Adipocyte (in vitro differentiated cells): ENCODE measurements around the gene CD9.
A peak's percentile ranks its signal among the peaks of the same experiment; 100 is the strongest.

ENCODE experiments used
- DNase-seq: peaks from one replicate; pipeline ENCODE4 v3.0.0-alpha.2; 2015; ENCODE audit warnings: low read depth
- H3K27me3 ChIP-seq: replicated peaks from 2 replicates; pipeline ENCODE4 v1.7.0; 2013; ENCODE audit warnings: mild to moderate bottlenecking, low read length, moderate library complexity; ENCODE audit not compliant: control insufficient read depth, insufficient read depth
- H3K36me3 ChIP-seq: 2 replicates; pipeline ENCODE4 v1.7.0; 2013; ENCODE audit warnings: low read length, mild to moderate bottlenecking, moderate library complexity; ENCODE audit not compliant: control insufficient read depth, insufficient read depth, severe bottlenecking
- H3K4me1 ChIP-seq: 2 replicates; pipeline ENCODE4 v1.7.0; 2013; ENCODE audit warnings: mild to moderate bottlenecking, low read length, moderate library complexity; ENCODE audit not compliant: control insufficient read depth, insufficient read depth
- H3K4me3 ChIP-seq: 2 replicates; pipeline ENCODE4 v1.7.0; 2013; ENCODE audit warnings: mild to moderate bottlenecking, low read length, moderate library complexity
- H3K9ac ChIP-seq: 2 replicates; pipeline ENCODE4 v1.7.0; 2013; ENCODE audit warnings: mild to moderate bottlenecking, low read length, moderate library complexity
- H3K9me3 ChIP-seq: 2 replicates; pipeline ENCODE4 v1.7.0; 2013; ENCODE audit warnings: mild to moderate bottlenecking, low read length, moderate library complexity; ENCODE audit not compliant: control insufficient read depth

Gene CD9

DNA sequence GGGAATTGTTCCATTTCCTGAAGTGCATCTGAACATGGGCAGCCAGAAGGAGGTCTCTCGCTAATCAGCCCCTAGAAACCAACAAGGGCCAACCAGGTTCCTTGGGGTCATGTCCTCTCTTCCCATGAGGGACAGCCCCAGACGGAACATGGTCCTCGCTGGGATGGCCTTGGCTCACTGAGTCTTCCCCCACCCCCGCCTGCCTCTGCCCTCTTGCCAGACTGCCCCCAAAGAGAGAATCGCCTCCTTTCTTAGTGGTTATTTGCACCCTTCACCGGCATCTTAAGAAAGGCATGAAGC lies 36.4 kb downstream of the CD9 start:
- H3K27me3 ChIP-seq: no peaks in the 10 kb centered on the region
- H3K4me1 ChIP-seq: peaks cover 7% of the 10 kb centered on the region
- DNase-seq: no peak
- H3K9ac ChIP-seq: no peak overlapping the region
- H3K4me3 ChIP-seq: no peak overlapping the region
- H3K9me3 ChIP-seq: no peaks in the 10 kb centered on the region
- H3K36me3 ChIP-seq: peaks cover 19% of the 10 kb centered on the region

DNA sequence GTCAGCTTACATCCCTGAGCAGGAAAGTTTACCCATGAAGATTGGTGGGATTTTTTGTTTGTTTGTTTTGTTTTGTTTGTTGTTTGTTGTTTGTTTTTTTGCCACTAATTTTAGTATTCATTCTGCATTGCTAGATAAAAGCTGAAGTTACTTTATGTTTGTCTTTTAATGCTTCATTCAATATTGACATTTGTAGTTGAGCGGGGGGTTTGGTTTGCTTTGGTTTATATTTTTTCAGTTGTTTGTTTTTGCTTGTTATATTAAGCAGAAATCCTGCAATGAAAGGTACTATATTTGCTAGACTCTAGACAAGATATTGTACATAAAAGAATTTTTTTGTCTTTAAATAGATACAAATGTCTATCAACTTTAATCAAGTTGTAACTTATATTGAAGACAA lies 37.6 kb downstream of the CD9 start:
- H3K4me1 ChIP-seq: no peaks in the 10 kb centered on the region
- H3K36me3 ChIP-seq: peaks cover 19% of the 10 kb centered on the region
- no peaks in the 10 kb centered on the region for H3K9me3 ChIP-seq
- no peak overlapping the region for H3K9ac ChIP-seq
- H3K27me3 ChIP-seq: no peaks in the 10 kb centered on the region
- DNase-seq: no peak
- H3K4me3 ChIP-seq: no peak overlapping the region

DNA sequence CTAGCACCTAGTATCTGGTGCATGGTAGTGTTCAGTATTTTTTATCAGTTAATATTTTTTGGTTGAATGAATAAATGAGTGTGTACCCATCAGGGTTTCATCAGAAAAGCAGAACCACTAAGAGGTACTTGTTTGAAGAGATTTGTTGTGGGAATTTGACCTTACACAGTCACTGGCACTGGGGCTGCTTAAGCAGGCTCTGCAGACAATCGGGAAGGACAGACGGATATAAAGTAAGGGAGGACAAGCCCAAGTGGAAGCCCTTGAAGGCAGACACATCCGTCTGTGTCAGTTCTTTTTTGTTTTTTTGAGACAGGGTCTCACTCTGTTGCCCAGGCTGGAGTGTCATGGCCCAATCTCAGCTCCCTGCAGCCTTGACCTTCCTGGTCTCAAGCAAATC lies 38.7 kb downstream of the CD9 start:
- no peak overlapping the region for H3K9ac ChIP-seq
- no peak overlapping the region for H3K4me3 ChIP-seq
- DNase-seq: no peak

DNA sequence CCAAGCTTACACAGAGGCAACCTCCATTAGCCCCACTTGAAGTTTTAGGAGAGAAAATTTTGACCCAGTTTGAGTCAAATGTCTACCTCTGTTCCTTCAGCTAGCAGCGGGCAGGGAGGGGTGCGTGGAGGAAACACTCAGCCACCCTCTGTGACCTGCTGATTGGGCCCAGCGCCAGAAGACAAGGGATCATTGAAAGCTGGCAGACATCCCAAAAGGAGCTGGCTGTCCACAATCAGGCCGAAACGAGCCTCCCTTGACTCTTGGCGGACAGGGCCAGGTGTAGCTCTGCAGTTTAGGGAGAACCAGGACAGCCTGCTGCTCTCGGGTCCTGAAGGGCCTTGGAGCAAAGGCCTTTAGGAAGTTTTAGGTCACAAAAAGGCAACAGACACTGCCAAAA lies 41.3 kb downstream of the CD9 start:
- H3K4me3 ChIP-seq: no peak overlapping the region
- H3K9ac ChIP-seq: no peak overlapping the region
- no peaks in the 10 kb centered on the region for H3K4me1 ChIP-seq
- no peak for DNase-seq
- no peaks in the 10 kb centered on the region for H3K27me3 ChIP-seq
- H3K9me3 ChIP-seq: no peaks in the 10 kb centered on the region
- peaks cover 6% of the 10 kb centered on the region for H3K36me3 ChIP-seq

More for the DNA sequence above, 38.7 kb downstream of the CD9 start:
- H3K4me1 ChIP-seq: no peaks in the 10 kb centered on the region
- H3K36me3 ChIP-seq: peaks cover 19% of the 10 kb centered on the region
- no peaks in the 10 kb centered on the region for H3K27me3 ChIP-seq
- no peaks in the 10 kb centered on the region for H3K9me3 ChIP-seq

DNA sequence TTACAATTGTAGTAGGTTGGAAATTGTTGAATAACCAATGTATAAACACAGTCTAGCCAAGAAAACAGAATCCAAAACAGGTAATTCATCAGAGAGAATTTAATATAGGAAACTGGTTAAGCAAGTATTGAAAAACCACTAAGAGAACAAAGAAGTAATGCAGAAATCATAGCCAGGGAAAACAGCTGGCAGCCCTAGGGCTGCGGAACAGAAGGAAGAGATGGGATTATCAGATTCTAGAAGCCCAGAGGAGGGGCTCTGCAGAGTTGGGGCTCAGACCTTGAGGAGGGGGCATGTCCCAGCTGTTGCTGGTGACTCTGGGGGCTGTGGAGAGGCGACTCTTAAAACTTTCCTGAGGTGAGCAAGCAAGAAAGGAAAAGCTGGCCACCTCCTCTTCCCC lies 49.4 kb downstream of the CD9 start:
- Histone ChIP-seq H3K4me3 (no peak overlapping the region), H3K9ac (no peak overlapping the region), H3K4me1 (peaks cover 15% of the 10 kb centered on the region), H3K9me3 (no peaks in the 10 kb centered on the region), H3K36me3 (no peaks in the 10 kb centered on the region), H3K27me3 (no peaks in the 10 kb centered on the region)
- DNase-seq: no peak

DNA sequence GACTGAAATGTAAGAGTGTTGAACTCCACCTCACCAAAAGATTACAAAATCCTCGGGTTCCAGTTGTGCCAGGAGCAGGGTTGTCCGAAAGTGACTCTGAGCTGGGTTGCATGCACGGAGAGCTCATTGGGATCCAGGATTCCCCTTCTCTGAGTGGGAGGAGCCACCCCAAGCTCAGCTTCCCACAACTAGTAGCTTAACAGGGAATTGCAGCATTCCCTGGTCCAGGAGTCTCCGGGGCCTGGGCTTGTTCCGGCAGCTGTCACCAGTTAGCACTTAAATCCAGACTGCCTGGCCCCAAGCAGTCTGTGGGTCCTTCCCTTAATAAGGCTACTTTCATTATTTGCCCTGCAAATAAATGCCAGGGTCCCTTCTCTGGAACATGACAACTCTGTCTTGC lies 50.1 kb downstream of the CD9 start:
- Histone ChIP-seq H3K4me1 (peaks cover 15% of the 10 kb centered on the region), H3K9ac (peak overlapping the region; percentile 16), H3K27me3 (no peaks in the 10 kb centered on the region), H3K9me3 (no peaks in the 10 kb centered on the region), H3K4me3 (no peak overlapping the region), H3K36me3 (no peaks in the 10 kb centered on the region)
- peak; percentile 34 for DNase-seq

DNA sequence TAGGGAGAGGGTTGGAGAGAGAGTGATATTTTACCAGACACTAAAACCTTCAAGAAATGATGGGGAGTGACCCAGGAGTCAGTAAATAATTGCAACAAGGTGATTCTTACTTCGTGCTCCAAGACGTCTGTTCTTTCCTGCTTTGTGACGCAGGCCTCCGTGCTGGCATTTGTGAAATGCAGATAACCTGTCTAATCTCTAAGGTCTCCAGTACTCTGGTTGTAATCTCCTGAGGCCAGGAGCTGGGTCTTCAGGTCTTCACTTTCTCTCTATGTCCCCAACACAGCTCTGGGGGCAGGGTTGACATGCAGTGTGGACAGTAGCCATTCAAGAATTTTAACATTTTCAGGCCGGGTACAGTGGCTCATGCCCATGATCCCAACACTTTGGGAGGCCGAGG lies 53.1 kb downstream of the CD9 start:
- H3K27me3 ChIP-seq: no peaks in the 10 kb centered on the region
- peaks cover 15% of the 10 kb centered on the region for H3K4me1 ChIP-seq
- no peak overlapping the region for H3K9ac ChIP-seq
- H3K4me3 ChIP-seq: no peak overlapping the region
- H3K9me3 ChIP-seq: peaks cover 5% of the 10 kb centered on the region
- no peaks in the 10 kb centered on the region for H3K36me3 ChIP-seq
- DNase-seq: no peak

DNA sequence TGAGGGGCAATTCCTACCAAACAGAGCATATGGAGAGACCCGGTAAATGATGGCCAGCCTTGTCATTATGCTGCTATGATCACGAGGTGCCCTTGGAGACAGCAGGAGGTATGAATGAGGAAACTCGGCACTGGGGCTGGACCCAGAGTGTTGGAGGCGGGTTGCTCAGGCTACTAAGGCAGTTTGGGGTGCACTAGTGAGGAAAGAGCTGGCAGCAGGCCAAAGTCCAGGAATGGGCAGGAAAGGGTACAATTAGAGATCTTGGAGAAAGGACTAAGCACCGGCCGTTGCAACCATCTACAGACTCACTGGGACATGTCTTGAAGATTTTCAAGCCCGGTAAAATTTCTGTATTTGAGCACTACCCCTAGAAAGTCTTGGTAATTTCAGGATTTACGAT lies 54.3 kb downstream of the CD9 start:
- no peak for DNase-seq

DNA sequence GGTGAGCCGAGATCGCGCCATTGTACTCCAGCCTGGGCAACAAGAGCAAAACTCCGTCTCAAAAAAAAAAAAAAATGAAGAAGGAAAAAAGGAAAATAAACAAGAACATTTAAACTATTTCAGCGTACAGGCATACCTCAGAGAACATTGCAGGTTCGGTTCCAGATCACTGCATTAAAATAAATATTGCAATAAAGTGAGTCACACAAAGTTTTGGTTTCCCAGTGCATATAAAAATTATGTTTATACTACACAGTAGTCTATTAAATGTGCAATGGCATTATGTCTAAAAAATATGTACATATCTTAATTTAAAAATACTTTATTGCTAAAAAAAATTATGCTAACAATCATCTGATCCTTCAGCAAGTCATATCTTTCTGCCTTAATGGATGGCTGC lies 56.8 kb downstream of the CD9 start:
- Histone ChIP-seq H3K9me3 (peaks cover 10% of the 10 kb centered on the region), H3K36me3 (no peaks in the 10 kb centered on the region), H3K4me1 (no peaks in the 10 kb centered on the region), H3K27me3 (peaks cover 6% of the 10 kb centered on the region), H3K4me3 (no peak overlapping the region), H3K9ac (no peak overlapping the region)
- DNase-seq: no peak

More for the DNA sequence above, 54.3 kb downstream of the CD9 start:
- Histone ChIP-seq H3K36me3 (no peaks in the 10 kb centered on the region), H3K4me1 (peaks cover 13% of the 10 kb centered on the region), H3K9ac (no peak overlapping the region), H3K4me3 (no peak overlapping the region), H3K9me3 (peaks cover 10% of the 10 kb centered on the region), H3K27me3 (no peaks in the 10 kb centered on the region)

DNA sequence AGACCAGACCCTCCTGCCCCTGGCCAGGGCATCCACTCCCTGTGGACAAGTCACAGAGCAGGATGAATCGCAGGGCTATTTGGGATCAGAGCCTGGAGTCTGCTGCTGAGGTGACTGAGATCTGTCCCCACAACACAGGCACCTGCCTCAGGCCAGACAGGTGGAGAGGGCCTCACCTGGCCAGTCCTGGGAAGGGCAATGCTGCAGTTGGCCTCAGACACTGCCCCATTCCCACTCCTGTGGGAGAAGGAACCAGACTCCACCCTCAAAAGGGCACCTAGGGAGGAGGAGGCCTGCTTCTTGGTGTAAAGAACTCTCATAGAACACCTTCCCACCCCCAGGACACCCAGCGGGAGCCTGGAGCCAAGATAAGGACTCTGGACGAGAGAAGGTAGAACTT lies 62.0 kb downstream of the CD9 start:
- Histone ChIP-seq H3K4me3 (no peak overlapping the region), H3K9me3 (peaks cover 10% of the 10 kb centered on the region), H3K9ac (no peak overlapping the region), H3K27me3 (peaks cover 17% of the 10 kb centered on the region), H3K36me3 (no peaks in the 10 kb centered on the region), H3K4me1 (no peaks in the 10 kb centered on the region)
- DNase-seq: no peak

DNA sequence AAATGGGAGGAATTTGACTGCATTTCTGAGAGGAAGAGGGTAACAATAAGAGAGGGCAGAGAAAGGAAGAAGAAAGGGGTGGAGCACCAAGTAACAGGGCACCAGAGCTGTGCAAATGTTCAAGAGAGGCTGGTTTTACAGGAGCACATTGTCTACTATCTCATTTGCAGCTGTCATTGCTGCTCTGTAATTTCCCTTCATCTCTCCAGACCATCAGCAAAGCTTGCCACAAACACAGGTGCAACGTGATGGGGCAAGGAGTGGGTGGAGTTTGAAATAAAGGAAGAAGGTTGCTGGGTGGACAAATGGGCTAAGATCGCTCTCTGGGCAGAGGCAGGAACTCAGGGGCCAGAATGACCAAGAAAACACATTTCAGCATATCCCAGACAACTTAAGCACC lies 62.4 kb downstream of the CD9 start:
- Histone ChIP-seq H3K36me3 (no peaks in the 10 kb centered on the region), H3K9me3 (peaks cover 10% of the 10 kb centered on the region)
- no peak for DNase-seq

DNA sequence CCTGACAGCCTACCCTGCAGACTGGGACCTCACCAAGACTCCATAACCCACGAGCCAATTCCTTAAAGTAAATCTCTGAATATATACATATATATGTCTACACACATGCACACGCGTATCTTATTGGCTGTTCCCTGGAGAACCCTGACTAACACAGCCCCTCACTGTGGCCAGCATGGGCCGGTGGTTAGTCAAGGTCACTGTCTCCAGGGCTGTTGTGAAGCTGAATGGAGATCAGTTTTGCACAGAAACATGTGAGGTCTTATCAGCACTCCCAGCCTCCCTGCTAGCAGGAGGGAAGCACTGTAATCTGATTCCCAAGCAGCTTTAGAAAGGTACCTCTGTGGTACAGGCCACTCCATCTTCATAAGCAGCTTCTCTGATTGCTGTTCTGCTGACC lies 63.7 kb downstream of the CD9 start:
- Histone ChIP-seq H3K9me3 (no peaks in the 10 kb centered on the region), H3K36me3 (no peaks in the 10 kb centered on the region), H3K27me3 (peaks cover 17% of the 10 kb centered on the region), H3K4me1 (no peaks in the 10 kb centered on the region), H3K4me3 (no peak overlapping the region), H3K9ac (no peak overlapping the region)
- peak; percentile 28 for DNase-seq

More for the DNA sequence above, 62.4 kb downstream of the CD9 start:
- Histone ChIP-seq H3K4me1 (no peaks in the 10 kb centered on the region), H3K27me3 (peaks cover 17% of the 10 kb centered on the region), H3K9ac (no peak overlapping the region), H3K4me3 (no peak overlapping the region)
